IMR-90 (cell line): ENCODE measurements around the gene NCOA5. TPM values are rescaled to one million over a fixed set of nuclear protein-coding genes. Genes with fewer than 3 reads are reported as not detected.

ENCODE experiments used
- ATAC-seq: fragments of 200-7000 bp; cut with Tn5 transposase; 2 replicates; pipeline ENCODE4 v1.9.1; 2020; ENCODE audit warnings: low read depth, mild to moderate bottlenecking, moderate library complexity
- BruUV-seq: library from RNA; stranded (reverse); fragments of 400-500 nt; replicated peaks from 2 replicates; lab custom pipeline; 2021; lab: Mats Ljungman, UMichigan
- CTCF ChIA-PET: fragments of 300-600 bp; formaldehyde crosslinking; extraction: SDS; loops from one replicate; lab custom pipeline; 2021; ENCODE audit warnings: antibody characterized with exemption; lab: Yijun Ruan, JAX
- POLR2A ChIA-PET: fragments of 300-600 bp; sonication (Branson Sonifier 250); formaldehyde crosslinking; loops from one replicate; lab custom pipeline; 2022; ENCODE audit warnings: antibody characterized with exemption; ENCODE audit not compliant: unreplicated experiment; lab: Charles Lee
- DNase-seq: peaks from one replicate; pipeline ENCODE4 v3.0.0; 2013
- H2AFZ ChIP-seq: replicated peaks from 2 replicates; pipeline ENCODE3; 2013; ENCODE audit warnings: low read length, mild to moderate bottlenecking; ENCODE audit not compliant: poor library complexity
- H2AK5ac ChIP-seq: 2 replicates; pipeline ENCODE4 v1.6.1; 2013; ENCODE audit warnings: low read depth, low read length, inconsistent platforms
- H2AK9ac ChIP-seq: replicated peaks from 2 replicates; pipeline ENCODE3; 2013; ENCODE audit warnings: mild to moderate bottlenecking, low read depth, low read length, moderate library complexity; ENCODE audit not compliant: poor library complexity
- H2BK120ac ChIP-seq: 2 replicates; pipeline ENCODE4 v1.6.1; 2013; ENCODE audit warnings: low read depth, low read length, inconsistent platforms
- H2BK15ac ChIP-seq: 3 replicates; pipeline ENCODE4 v1.6.1; 2013; ENCODE audit warnings: low read depth, low read length, inconsistent platforms
- H2BK20ac ChIP-seq: 2 replicates; pipeline ENCODE4 v1.6.1; 2013; ENCODE audit warnings: low read depth, mild to moderate bottlenecking, inconsistent platforms, low read length, moderate library complexity
- H2BK5ac ChIP-seq: 2 replicates; pipeline ENCODE4 v1.6.1; 2013; ENCODE audit warnings: mild to moderate bottlenecking, low read depth, low read length, inconsistent platforms; ENCODE audit not compliant: poor library complexity, severe bottlenecking
- H3K14ac ChIP-seq: replicated peaks from 2 replicates; pipeline ENCODE4 v1.6.1; 2013; ENCODE audit warnings: low read depth, low read length, inconsistent platforms
- H3K18ac ChIP-seq: 2 replicates; pipeline ENCODE4 v1.6.1; 2013; ENCODE audit warnings: low read depth, low read length, control low read depth
- H3K23ac ChIP-seq: 2 replicates; pipeline ENCODE4 v1.6.1; 2013; ENCODE audit warnings: low read depth, low read length, inconsistent platforms
- H3K27ac ChIP-seq: 2 replicates; pipeline ENCODE4 v1.5.1; 2013; ENCODE audit warnings: mild to moderate bottlenecking, control low read depth, low read length; ENCODE audit not compliant: insufficient read depth
- H3K27me3 ChIP-seq: 2 replicates; pipeline ENCODE4 v1.6.1; 2013; ENCODE audit warnings: low read length; ENCODE audit not compliant: control insufficient read depth, insufficient read depth
- H3K36me3 ChIP-seq: 2 replicates; pipeline ENCODE4 v1.6.1; 2013; ENCODE audit warnings: low read length, mixed read lengths; ENCODE audit not compliant: control insufficient read depth, insufficient read depth
- H3K4ac ChIP-seq: 2 replicates; pipeline ENCODE4 v1.6.1; 2013; ENCODE audit warnings: low read depth, low read length, inconsistent platforms
- H3K4me1 ChIP-seq: 2 replicates; pipeline ENCODE4 v1.6.1; 2013; ENCODE audit warnings: low read length, mixed read lengths; ENCODE audit not compliant: control insufficient read depth, insufficient read depth
- H3K4me2 ChIP-seq: 2 replicates; pipeline ENCODE4 v1.6.1; 2013; ENCODE audit warnings: low read depth, mild to moderate bottlenecking, control low read depth, low read length, moderate library complexity
- H3K4me3 ChIP-seq: 2 replicates; pipeline ENCODE4 v1.5.1; 2013; ENCODE audit warnings: low read depth, mild to moderate bottlenecking, control low read depth, low read length, moderate library complexity; ENCODE audit not compliant: insufficient read depth
- H3K56ac ChIP-seq: 2 replicates; pipeline ENCODE4 v1.6.1; 2013; ENCODE audit warnings: low read length, inconsistent platforms; ENCODE audit not compliant: insufficient read depth; ENCODE audit errors: extremely low read depth
- H3K79me1 ChIP-seq, 2 experiments: 2 replicates each; pipeline ENCODE4 v1.6.1; 2013; ENCODE audit warnings: low read length in 2 of 2, inconsistent platforms in 1 of 2, low read depth in 1 of 2
- H3K9ac ChIP-seq: 2 replicates; pipeline ENCODE4 v1.6.1; 2013; ENCODE audit warnings: low read depth, low read length, control low read depth
- H3K9me1 ChIP-seq: 2 replicates; pipeline ENCODE4 v1.6.1; 2013; ENCODE audit warnings: low read length, inconsistent platforms; ENCODE audit not compliant: insufficient read depth
- H3K9me3 ChIP-seq: 2 replicates; pipeline ENCODE4 v1.6.1; 2013; ENCODE audit warnings: low read length; ENCODE audit not compliant: control insufficient read depth, insufficient read depth
- H4K20me1 ChIP-seq: 2 replicates; pipeline ENCODE4 v1.6.1; 2013; ENCODE audit warnings: low read length, inconsistent platforms; ENCODE audit not compliant: insufficient read depth
- H4K5ac ChIP-seq: 2 replicates; pipeline ENCODE4 v1.6.1; 2013; ENCODE audit warnings: mild to moderate bottlenecking, low read depth, low read length, control low read depth
- H4K8ac ChIP-seq, 2 experiments: 2 replicates each; pipeline ENCODE4 v1.6.1; 2013; ENCODE audit warnings: low read depth in 2 of 2, low read length in 2 of 2, control low read depth in 1 of 2, inconsistent platforms in 1 of 2
- H4K91ac ChIP-seq: 2 replicates; pipeline ENCODE4 v1.6.1; 2013; ENCODE audit warnings: low read depth, low read length, inconsistent platforms; ENCODE audit not compliant: insufficient read depth
- BHLHE40 ChIP-seq: fragments of 150-350 bp; IDR thresholded peaks from 2 replicates; pipeline ENCODE4 v1.6.1; 2016; ENCODE audit warnings: mild to moderate bottlenecking, low read depth, low read length
- CHD1 ChIP-seq: IDR thresholded peaks from 2 replicates; pipeline ENCODE4 v1.6.1; 2012; ENCODE audit warnings: low read depth, low read length, improper control_type of control experiment
- MAFK ChIP-seq: IDR thresholded peaks from 2 replicates; pipeline ENCODE4 v1.6.1; 2012; ENCODE audit warnings: low read depth, low read length, improper control_type of control experiment
- MAZ ChIP-seq: IDR thresholded peaks from 2 replicates; pipeline ENCODE4 v1.6.1; 2012; ENCODE audit warnings: low read depth, mild to moderate bottlenecking, low read length, improper control_type of control experiment, moderate library complexity, borderline replicate concordance
- RFX5 ChIP-seq: IDR thresholded peaks from 2 replicates; pipeline ENCODE4 v1.8.0; 2012; ENCODE audit warnings: low read depth, mild to moderate bottlenecking, low read length, moderate library complexity
- USF2 ChIP-seq: fragments of 150-350 bp; IDR thresholded peaks from 2 replicates; pipeline ENCODE4 v1.6.1; 2017; ENCODE audit warnings: mild to moderate bottlenecking, antibody characterized with exemption, low read length, low read depth
- WGBS, 2 experiments: methylation state at CpG; one replicate each; pipeline versions ENCODE4 v1.1.5 to v1.1.7; 2013; ENCODE audit warnings: missing lambda C conversion rate in 2 of 2; ENCODE audit not compliant: insufficient read length in 1 of 2; ENCODE audit errors: extremely low coverage in 2 of 2; 5-methylcytosine and 5-hydroxymethylcytosine counted together
- dilution Hi-C: fragments of 300-500 bp; cut with HindIII; formaldehyde crosslinking; loops from one replicate; pipeline ENCODE4 v1.14.3; 2018; ENCODE audit warnings: low sequenced_read_pairs; ENCODE audit not compliant: unreplicated experiment
- in situ Hi-C: fragments of 300-500 bp; cut with MboI; formaldehyde crosslinking; loops from 3 replicates; pipeline ENCODE4 v1.14.3; 2019; ENCODE audit warnings: low sequenced_read_pairs, inconsistent platforms, mixed read lengths
- intact Hi-C: fragments of 100-400 bp; cut with micrococcal nuclease; formaldehyde crosslinking; loops from 2 replicates; pipeline ENCODE4 v1.10.0; 2022
- polyA plus RNA-seq, 3 experiments: library from polyadenylated mRNA; depleted of rRNA; stranded (reverse); fragments of >200 nt; gene quantifications; 2 replicates each; pipeline ENCODE4 v1.2.3, GENCODE V29; 2012; ENCODE audit warnings: low replicate concordance in 1 of 3
- total RNA-seq: library from RNA; depleted of rRNA; stranded (reverse); fragments of >200 nt; gene quantifications from 2 replicates; pipeline ENCODE4 v1.2.3, GENCODE V29; 2012
- TF ChIP-seq, protein P1 (sequence below): fragments of 150-350 bp; IDR thresholded peaks from 2 replicates; pipeline ENCODE4 v1.6.1; 2016; ENCODE audit warnings: low read depth, mild to moderate bottlenecking, low read length, moderate library complexity, borderline replicate concordance

The NCOA5 gene
- total and polyA plus RNA-seq, 2 of the 4 experiments (the other 2 are of a cell fraction), result 17.4 to 20.6 TPM

DNA sequence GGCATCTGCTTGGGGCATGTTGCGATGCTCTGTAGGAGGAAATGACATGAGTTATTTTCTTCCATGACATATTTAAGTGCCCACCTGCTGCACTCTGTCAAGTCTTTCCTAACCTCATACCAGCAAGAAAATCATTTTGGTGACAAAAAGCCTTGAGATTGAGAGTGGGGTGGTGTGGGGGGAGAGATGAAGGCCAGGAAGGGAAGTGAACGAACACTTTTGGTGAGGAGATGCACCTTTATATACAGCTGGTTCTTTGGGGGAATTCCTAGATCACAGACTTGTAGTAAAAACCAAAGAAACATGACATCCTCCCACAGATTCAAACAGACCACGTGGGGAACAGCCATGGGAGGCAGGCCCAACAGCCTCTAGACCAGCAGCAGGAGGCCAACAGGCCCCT lies 26.1 kb downstream of the NCOA5 start:
- CTCF ChIA-PET, result no interaction called here
- Histone ChIP-seq H3K4me3 (no peak overlapping the region), H3K36me3 (peaks cover 58% of the 10 kb centered on the region), H3K4me2 (no peak overlapping the region), H2BK5ac (no peak overlapping the region), H3K79me1 (peaks cover 0 to 9% of the 10 kb centered on the region in 2 experiments; a peak in 2 of 4 replicates), H3K14ac (no peak overlapping the region), H4K91ac (no peak overlapping the region), H3K4ac (no peak overlapping the region), H3K27me3 (peaks cover 2% of the 10 kb centered on the region; the same call in 1 of the 2 replicates), H2BK15ac (no peak overlapping the region), H2AK5ac (no peak overlapping the region), H3K9me3 (no peaks in the 10 kb centered on the region), H4K8ac (no peak overlapping the region), H2AFZ (no peak overlapping the region), H2AK9ac (no peak overlapping the region), H3K23ac (no peak overlapping the region), H2BK120ac (no peak overlapping the region), H3K56ac (no peak overlapping the region), H3K9me1 (peaks cover 3% of the 10 kb centered on the region; the same call in 1 of the 2 replicates), H3K18ac (no peak overlapping the region), H4K5ac (no peak overlapping the region), H3K9ac (no peak overlapping the region), H4K20me1 (peaks cover 29% of the 10 kb centered on the region), H3K27ac (no peak overlapping the region), H2BK20ac (no peak overlapping the region), H3K4me1 (no peaks in the 10 kb centered on the region)
- intact Hi-C loops (no loop called here), in situ Hi-C loops (no loop called here), dilution Hi-C loops (no loop called here)
- POLR2A ChIA-PET, result no interaction called here
- ATAC-seq, result no peak
- no peak for DNase-seq
- TF ChIP-seq RFX5, result no peak
- TF ChIP-seq USF2, result no peak
- no peak for TF ChIP-seq CHD1
- no peak for TF ChIP-seq MAZ
- TF ChIP-seq BHLHE40, result no peak
- no peak for TF ChIP-seq MAFK
- TF ChIP-seq, protein P1, sequence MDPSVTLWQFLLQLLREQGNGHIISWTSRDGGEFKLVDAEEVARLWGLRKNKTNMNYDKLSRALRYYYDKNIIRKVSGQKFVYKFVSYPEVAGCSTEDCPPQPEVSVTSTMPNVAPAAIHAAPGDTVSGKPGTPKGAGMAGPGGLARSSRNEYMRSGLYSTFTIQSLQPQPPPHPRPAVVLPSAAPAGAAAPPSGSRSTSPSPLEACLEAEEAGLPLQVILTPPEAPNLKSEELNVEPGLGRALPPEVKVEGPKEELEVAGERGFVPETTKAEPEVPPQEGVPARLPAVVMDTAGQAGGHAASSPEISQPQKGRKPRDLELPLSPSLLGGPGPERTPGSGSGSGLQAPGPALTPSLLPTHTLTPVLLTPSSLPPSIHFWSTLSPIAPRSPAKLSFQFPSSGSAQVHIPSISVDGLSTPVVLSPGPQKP, result no peak
- no TSS peak for BruUV-seq
- no CpG with 5 or more reads among the region's 3 CpGs for WGBS, 2 experiments
